Fibroblast of lung (primary cell): ENCODE results near the gene LSM12.

Experiments used
- CTCF ChIP-seq, 2 donors: IDR thresholded peaks in 1 of 2; conservative IDR thresholded peaks in 1 of 2; 1 replicate in 1 of 2; 2 replicates in 1 of 2; pipeline ENCODE4 v1.5.1; 2011 to 2012; ENCODE audit warnings: low read length in 2 of 2, control low read depth in 1 of 2, inconsistent platforms in 1 of 2, low read depth in 1 of 2, mild to moderate bottlenecking in 1 of 2
- EZH2 ChIP-seq: IDR thresholded peaks from 2 replicates; pipeline ENCODE4 v1.5.1; 2012; ENCODE audit warnings: low read length, control low read depth, mild to moderate bottlenecking; ENCODE audit errors: missing control alignments

- no peak for TF ChIP-seq CTCF (conservative IDR thresholded peaks at IDR 0.05 in 1 of 2, IDR thresholded peaks at IDR 0.05 in 1 of 2; ENCODE audit: low read depth in 1 of 2, low read length in 2 of 2)
- TF ChIP-seq EZH2 = no peak
These were observed 10.5 kb upstream of the LSM12 start for GRCh38 chr17:44076716-44077594.
